Vagina (tissue), 2 donors: Measurements from ENCODE around the gene CRYGD. TPM values are rescaled to one million over a fixed set of nuclear protein-coding genes. Genes with fewer than 3 reads are reported as not detected.

Source experiments
- DNase-seq, 2 donors: peaks; one replicate each; pipeline ENCODE4 v3.0.0-alpha.2; 2017; ENCODE audit errors: extremely low spot score in 2 of 2
- H3K27ac ChIP-seq: fragments of 200-600 bp; sonication (generic); one replicate; pipeline ENCODE4 v1.5.1; 2019
- H3K27me3 ChIP-seq: fragments of 200-600 bp; sonication (generic); one replicate; pipeline ENCODE4 v1.5.1; 2019
- H3K36me3 ChIP-seq, 2 donors: fragments of 200-600 bp; sonication (generic); one replicate each; pipeline ENCODE4 v1.5.1; 2017 to 2019
- H3K4me1 ChIP-seq: fragments of 200-600 bp; sonication (generic); one replicate; pipeline ENCODE4 v1.5.1; 2019
- H3K4me3 ChIP-seq, 2 donors: fragments of 200-600 bp; sonication (generic); 1 replicate in 1 of 2; 2 replicates in 1 of 2; pipeline ENCODE4 v1.5.1; 2016 to 2019
- H3K9me3 ChIP-seq: fragments of 200-600 bp; sonication (generic); one replicate; pipeline ENCODE4 v1.5.1; 2019
- CTCF ChIP-seq, 3 experiments: fragments of 450-650 bp in 2 of 3; fragments of 200-600 bp in 1 of 3; sonication (generic) in 1 of 3; IDR thresholded peaks; one replicate each; pipeline ENCODE4 v1.5.1; 2017 to 2019; ENCODE audit warnings: antibody characterized with exemption in 3 of 3, mild to moderate bottlenecking in 2 of 3, moderate library complexity in 2 of 3
- POLR2A ChIP-seq, 2 donors: fragments of 450-650 bp; IDR thresholded peaks; one replicate each; pipeline ENCODE4 v1.6.1; 2017; ENCODE audit warnings: antibody characterized with exemption in 2 of 2, mild to moderate bottlenecking in 2 of 2, moderate library complexity in 2 of 2
- POLR2AphosphoS5 ChIP-seq, 2 donors: sonication (generic); formaldehyde crosslinking; IDR thresholded peaks; one replicate each; pipeline ENCODE4 v1.9.0; 2017; ENCODE audit warnings: antibody characterized with exemption in 2 of 2, mild to moderate bottlenecking in 2 of 2, low read depth in 1 of 2; ENCODE audit not compliant: insufficient read depth in 1 of 2
- intact Hi-C: fragments of 100-400 bp; cut with DNase I; formaldehyde crosslinking; loops from one replicate; pipeline ENCODE4 v1.15.1; 2023
- total RNA-seq: library from RNA; depleted of rRNA; stranded (reverse); fragments of >200 nt; gene quantifications from one replicate; pipeline ENCODE4 v1.2.3, GENCODE V29; 2016

CRYGD gene
- total RNA-seq, 1 donor from 2014 or later, result not detected

- intact Hi-C loops, result no loop called here
- no peak overlapping the region for H3K4me3 ChIP-seq
- no peaks in the 10 kb centered on the region for H3K27me3 ChIP-seq
- H3K27ac ChIP-seq, result no peak overlapping the region
- no peaks in the 10 kb centered on the region for H3K4me1 ChIP-seq
- no peaks in the 10 kb centered on the region for H3K36me3 ChIP-seq
- no peaks in the 10 kb centered on the region for H3K9me3 ChIP-seq
- DNase-seq, result no peak
- TF ChIP-seq POLR2A (IDR thresholded peaks at IDR 0.05), result no peak
- no peak for TF ChIP-seq CTCF (IDR thresholded peaks at IDR 0.05)
- TF ChIP-seq POLR2AphosphoS5 (IDR thresholded peaks at IDR 0.05; ENCODE audit: insufficient read depth in 1 of 2, low read depth in 1 of 2), result no peak
These were observed 31.2 kb downstream of the CRYGD start for GRCh38 chr2:208093128-208093527.

- intact Hi-C loops, result no loop called here
These were observed 32.1 kb downstream of the CRYGD start for GRCh38 chr2:208092093-208092832.

GRCh38 chr2:208090420-208090819 lies 33.9 kb downstream of the CRYGD start:
- intact Hi-C loops, result no loop called here
- DNase-seq, result no peak
- Histone ChIP-seq H3K9me3 (no peaks in the 10 kb centered on the region), H3K27me3 (no peaks in the 10 kb centered on the region), H3K36me3 (no peaks in the 10 kb centered on the region), H3K4me1 (no peaks in the 10 kb centered on the region), H3K4me3 (no peak overlapping the region), H3K27ac (no peak overlapping the region)
- TF ChIP-seq POLR2A (IDR thresholded peaks at IDR 0.05) (no peak), CTCF (IDR thresholded peaks at IDR 0.05) (no peak), POLR2AphosphoS5 (IDR thresholded peaks at IDR 0.05; ENCODE audit: insufficient read depth in 1 of 2, low read depth in 1 of 2) (no peak)

More at GRCh38 chr2:208092093-208092832, 32.1 kb downstream of the CRYGD start:
- H3K36me3 ChIP-seq, result no peaks in the 10 kb centered on the region
- no peak for TF ChIP-seq CTCF (IDR thresholded peaks at IDR 0.05)
- TF ChIP-seq POLR2A (IDR thresholded peaks at IDR 0.05), result no peak
- TF ChIP-seq POLR2AphosphoS5 (IDR thresholded peaks at IDR 0.05; ENCODE audit: insufficient read depth in 1 of 2, low read depth in 1 of 2), result no peak
- DNase-seq, result peak in 1 of 2 donors; percentile 32
- no peaks in the 10 kb centered on the region for H3K4me1 ChIP-seq
- H3K9me3 ChIP-seq, result no peaks in the 10 kb centered on the region
- H3K27ac ChIP-seq, result no peak overlapping the region
- H3K4me3 ChIP-seq, result no peak overlapping the region
- no peaks in the 10 kb centered on the region for H3K27me3 ChIP-seq

- H3K36me3 ChIP-seq, result no peaks in the 10 kb centered on the region
- H3K4me1 ChIP-seq, result no peaks in the 10 kb centered on the region
- DNase-seq, result no peak
- no peak overlapping the region for H3K4me3 ChIP-seq
- TF ChIP-seq CTCF (IDR thresholded peaks at IDR 0.05), result no peak
- no peak for TF ChIP-seq POLR2AphosphoS5 (IDR thresholded peaks at IDR 0.05; ENCODE audit: insufficient read depth in 1 of 2, low read depth in 1 of 2)
- TF ChIP-seq POLR2A (IDR thresholded peaks at IDR 0.05), result no peak
- intact Hi-C loops, result no loop called here
- no peaks in the 10 kb centered on the region for H3K9me3 ChIP-seq
- no peak overlapping the region for H3K27ac ChIP-seq
- no peaks in the 10 kb centered on the region for H3K27me3 ChIP-seq
These were observed 38.3 kb downstream of the CRYGD start for GRCh38 chr2:208086029-208086428.

GRCh38 chr2:208083807-208084206 lies 40.5 kb downstream of the CRYGD start:
- no peaks in the 10 kb centered on the region for H3K4me1 ChIP-seq
- no peak for DNase-seq
- TF ChIP-seq POLR2A (IDR thresholded peaks at IDR 0.05), result no peak
- TF ChIP-seq CTCF (IDR thresholded peaks at IDR 0.05), result no peak
- no peak for TF ChIP-seq POLR2AphosphoS5 (IDR thresholded peaks at IDR 0.05; ENCODE audit: insufficient read depth in 1 of 2, low read depth in 1 of 2)
- H3K36me3 ChIP-seq, result no peaks in the 10 kb centered on the region
- intact Hi-C loops, result no loop called here
- H3K27me3 ChIP-seq, result no peaks in the 10 kb centered on the region
- no peaks in the 10 kb centered on the region for H3K9me3 ChIP-seq
- no peak overlapping the region for H3K4me3 ChIP-seq
- no peak overlapping the region for H3K27ac ChIP-seq
